ENCODE measurements around the gene BSPRY. TPM values are rescaled to one million over a fixed set of nuclear protein-coding genes. Genes with fewer than 3 reads are reported as not detected.
"Not testable (repeated sequence)": the region's sequence is repeated elsewhere in the genome, so short reads cannot be mapped to it uniquely, and the experiment has no call there.

The BSPRY gene
- total RNA-seq, 1 donor from 2014 or later: 0.27 TPM

DNA sequence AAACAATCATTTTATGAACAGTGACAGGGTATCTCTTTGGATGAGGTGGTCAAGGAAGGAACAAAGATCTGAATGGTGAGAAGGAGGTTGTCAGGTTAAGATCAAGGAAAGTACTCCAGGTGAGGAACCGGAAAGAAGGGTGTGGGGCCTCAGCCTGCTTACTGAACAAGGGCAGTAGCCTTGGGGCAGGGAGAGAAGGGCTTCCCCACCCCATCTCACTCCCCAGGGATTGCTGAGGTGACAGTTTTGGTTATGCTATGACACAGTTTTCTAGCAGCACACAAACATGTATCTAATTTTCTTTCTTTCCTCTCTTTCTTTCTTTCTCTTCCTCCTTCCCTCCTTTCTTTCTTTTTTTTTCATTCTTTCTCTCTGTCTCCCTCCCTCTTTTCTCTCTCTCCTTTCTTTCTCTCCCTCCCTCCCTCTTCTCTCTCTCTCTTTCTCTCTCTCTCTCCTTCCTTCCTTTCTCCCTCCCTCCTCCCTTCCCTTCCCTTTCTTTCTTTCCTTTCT is 31.6 kb downstream of the BSPRY start:
- Histone ChIP-seq H2AFZ (ENCODE audit: low read depth, low read length) (no peak overlapping the region), H3K27ac (ENCODE audit: low read depth, low read length) (no peak overlapping the region), H3K4me3 (ENCODE audit: insufficient read depth, low read depth, low read length) (no peak overlapping the region), H3K79me2 (ENCODE audit: insufficient read depth, low read length) (no peaks in the 10 kb centered on the region), H3K27me3 (ENCODE audit: insufficient read depth, low read length) (no peaks in the 10 kb centered on the region), H3K4me2 (ENCODE audit: low read length) (no peak overlapping the region), H3K36me3 (ENCODE audit: insufficient read depth, low read length) (no peaks in the 10 kb centered on the region), H3K4me1 (ENCODE audit: insufficient read depth, low read length) (no peaks in the 10 kb centered on the region), H4K20me1 (ENCODE audit: insufficient read depth, low read length) (no peaks in the 10 kb centered on the region), H3K9me3 (ENCODE audit: insufficient read depth, low read depth, low read length) (no peaks in the 10 kb centered on the region), H3K9ac (ENCODE audit: low read length) (no peak overlapping the region)
- H3K27me3 Mint-ChIP-seq (ENCODE audit: low read depth, unreplicated experiment): no peaks in the 10 kb centered on the region
- no peak overlapping the region for H3K27ac Mint-ChIP-seq (ENCODE audit: unreplicated experiment)
- no peaks in the 10 kb centered on the region for H3K9me3 Mint-ChIP-seq (ENCODE audit: unreplicated experiment)
- H3K4me1 Mint-ChIP-seq (ENCODE audit: low read depth, unreplicated experiment): peaks cover 3% of the 10 kb centered on the region
- no peak for FAIRE-seq
- TF ChIP-seq EZH2 (IDR thresholded peaks at IDR 0.05; ENCODE audit: insufficient read depth, low read length): no peak
- TF ChIP-seq, protein P1, sequence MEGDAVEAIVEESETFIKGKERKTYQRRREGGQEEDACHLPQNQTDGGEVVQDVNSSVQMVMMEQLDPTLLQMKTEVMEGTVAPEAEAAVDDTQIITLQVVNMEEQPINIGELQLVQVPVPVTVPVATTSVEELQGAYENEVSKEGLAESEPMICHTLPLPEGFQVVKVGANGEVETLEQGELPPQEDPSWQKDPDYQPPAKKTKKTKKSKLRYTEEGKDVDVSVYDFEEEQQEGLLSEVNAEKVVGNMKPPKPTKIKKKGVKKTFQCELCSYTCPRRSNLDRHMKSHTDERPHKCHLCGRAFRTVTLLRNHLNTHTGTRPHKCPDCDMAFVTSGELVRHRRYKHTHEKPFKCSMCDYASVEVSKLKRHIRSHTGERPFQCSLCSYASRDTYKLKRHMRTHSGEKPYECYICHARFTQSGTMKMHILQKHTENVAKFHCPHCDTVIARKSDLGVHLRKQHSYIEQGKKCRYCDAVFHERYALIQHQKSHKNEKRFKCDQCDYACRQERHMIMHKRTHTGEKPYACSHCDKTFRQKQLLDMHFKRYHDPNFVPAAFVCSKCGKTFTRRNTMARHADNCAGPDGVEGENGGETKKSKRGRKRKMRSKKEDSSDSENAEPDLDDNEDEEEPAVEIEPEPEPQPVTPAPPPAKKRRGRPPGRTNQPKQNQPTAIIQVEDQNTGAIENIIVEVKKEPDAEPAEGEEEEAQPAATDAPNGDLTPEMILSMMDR (IDR thresholded peaks at IDR 0.05; ENCODE audit: insufficient read depth, low read depth, low read length): no peak
- H3K36me3 Mint-ChIP-seq (ENCODE audit: low read depth, unreplicated experiment): no peaks in the 10 kb centered on the region
- no peak overlapping the region for H3K4me3 Mint-ChIP-seq (ENCODE audit: unreplicated experiment)
- no peak for DNase-seq (ENCODE audit: low read depth)

DNA sequence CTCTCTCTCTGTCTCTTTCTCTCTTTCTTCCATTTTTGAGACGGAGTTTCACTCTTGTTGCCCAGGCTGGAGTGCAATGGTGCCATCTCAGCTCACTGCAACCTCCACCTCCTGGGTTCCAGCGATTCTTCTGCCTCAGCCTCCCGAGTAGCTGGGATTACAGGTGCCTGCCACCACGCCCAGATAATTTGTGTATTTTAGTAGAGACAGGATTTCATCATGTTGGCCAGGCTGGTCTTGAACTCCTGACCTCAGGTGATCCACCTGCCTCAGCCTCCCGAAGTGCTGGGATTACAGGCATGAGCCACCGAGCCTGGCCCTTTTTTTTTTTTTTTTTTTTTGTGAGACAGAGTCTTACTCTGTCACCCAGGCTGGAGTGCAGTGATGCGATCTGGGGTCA is 32.1 kb downstream of the BSPRY start:
- DNase-seq (ENCODE audit: low read depth); H3K4me1 ChIP-seq (ENCODE audit: insufficient read depth, low read length); H3K4me2 ChIP-seq (ENCODE audit: low read length); H3K27me3 ChIP-seq (ENCODE audit: insufficient read depth, low read length); H3K4me3 ChIP-seq (ENCODE audit: insufficient read depth, low read depth, low read length); H3K9me3 Mint-ChIP-seq (ENCODE audit: unreplicated experiment); H4K20me1 ChIP-seq (ENCODE audit: insufficient read depth, low read length); H3K36me3 Mint-ChIP-seq (ENCODE audit: low read depth, unreplicated experiment); H2AFZ ChIP-seq (ENCODE audit: low read depth, low read length); H3K4me1 Mint-ChIP-seq (ENCODE audit: low read depth, unreplicated experiment); H3K27ac Mint-ChIP-seq (ENCODE audit: unreplicated experiment); H3K4me3 Mint-ChIP-seq (ENCODE audit: unreplicated experiment); H3K36me3 ChIP-seq (ENCODE audit: insufficient read depth, low read length); H3K9me3 ChIP-seq (ENCODE audit: insufficient read depth, low read depth, low read length); FAIRE-seq; H3K27me3 Mint-ChIP-seq (ENCODE audit: low read depth, unreplicated experiment); H3K27ac ChIP-seq (ENCODE audit: low read depth, low read length); H3K9ac ChIP-seq (ENCODE audit: low read length); H3K79me2 ChIP-seq (ENCODE audit: insufficient read depth, low read length): not testable (repeated sequence)

DNA sequence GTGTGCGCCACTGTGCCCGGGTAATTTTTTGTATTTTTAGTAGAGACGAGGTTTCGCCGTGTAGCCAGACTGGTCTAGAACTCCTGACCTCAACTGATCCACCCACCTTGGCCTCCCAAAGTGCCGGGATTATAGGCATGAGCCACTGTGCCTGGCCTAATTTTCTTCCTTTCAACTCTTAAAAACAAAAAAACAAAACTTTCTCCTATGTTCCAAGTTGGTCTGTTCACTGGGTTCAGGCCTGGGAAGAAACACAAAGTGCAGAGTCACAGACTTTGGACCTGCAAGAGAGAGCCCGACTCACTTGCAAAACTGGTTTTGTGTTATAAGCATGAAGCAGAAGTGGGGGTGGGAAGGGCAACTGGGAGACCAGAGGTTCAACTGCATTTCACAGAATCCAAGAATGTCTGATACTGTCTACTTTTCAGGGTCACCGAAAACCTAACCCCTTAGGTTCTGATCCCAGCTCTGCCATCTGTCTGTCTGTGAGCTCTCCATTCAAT is 32.6 kb downstream of the BSPRY start:
- Histone ChIP-seq H3K9ac (ENCODE audit: low read length) (no peak overlapping the region), H3K4me3 (ENCODE audit: insufficient read depth, low read depth, low read length) (no peak overlapping the region)
- no peak for FAIRE-seq

More for the DNA sequence above, 32.6 kb downstream of the BSPRY start:
- peaks cover 7% of the 10 kb centered on the region for H3K36me3 Mint-ChIP-seq (ENCODE audit: low read depth, unreplicated experiment)
- Histone ChIP-seq H3K9me3 (ENCODE audit: insufficient read depth, low read depth, low read length) (no peaks in the 10 kb centered on the region), H4K20me1 (ENCODE audit: insufficient read depth, low read length) (no peaks in the 10 kb centered on the region), H3K4me2 (ENCODE audit: low read length) (no peak overlapping the region), H3K4me1 (ENCODE audit: insufficient read depth, low read length) (no peaks in the 10 kb centered on the region), H2AFZ (ENCODE audit: low read depth, low read length) (no peak overlapping the region), H3K79me2 (ENCODE audit: insufficient read depth, low read length) (no peaks in the 10 kb centered on the region), H3K27me3 (ENCODE audit: insufficient read depth, low read length) (no peaks in the 10 kb centered on the region), H3K36me3 (ENCODE audit: insufficient read depth, low read length) (no peaks in the 10 kb centered on the region), H3K27ac (ENCODE audit: low read depth, low read length) (no peak overlapping the region)
- DNase-seq (ENCODE audit: low read depth): no peak
- TF ChIP-seq, protein P1 (IDR thresholded peaks at IDR 0.05; ENCODE audit: insufficient read depth, low read depth, low read length): no peak
- no peak for TF ChIP-seq EZH2 (IDR thresholded peaks at IDR 0.05; ENCODE audit: insufficient read depth, low read length)
- H3K9me3 Mint-ChIP-seq (ENCODE audit: unreplicated experiment): no peaks in the 10 kb centered on the region
- H3K4me1 Mint-ChIP-seq (ENCODE audit: low read depth, unreplicated experiment): peaks cover 3% of the 10 kb centered on the region
- H3K27me3 Mint-ChIP-seq (ENCODE audit: low read depth, unreplicated experiment): no peaks in the 10 kb centered on the region
- no peak overlapping the region for H3K4me3 Mint-ChIP-seq (ENCODE audit: unreplicated experiment)
- H3K27ac Mint-ChIP-seq (ENCODE audit: unreplicated experiment): no peak overlapping the region

Data from astrocyte (in vitro differentiated cells and primary cell).